Activated CD8-positive, alpha-beta T cell treated with anti-CD3 and anti-CD28 coated beads, Interleukin-2, amount 10 ng/mL, durations not matched to agents 7 days and 5 days (primary cell): ENCODE data around the gene ALCAM. TPM values are rescaled to one million over a fixed set of nuclear protein-coding genes. Genes with fewer than 3 reads are reported as not detected.

Experiments
- ATAC-seq: fragments of 150-1000 bp; cut with Tn5 transposase; one replicate; pipeline ENCODE4 v1.10.0; 2021; ENCODE audit warnings: moderate library complexity
- CTCF ChIA-PET: fragments of 350-600 bp; sonication (Branson Sonifier 250); formaldehyde crosslinking; loops from one replicate; lab custom pipeline; 2021; ENCODE audit warnings: antibody characterized with exemption; lab: Charles Lee
- POLR2A ChIA-PET: fragments of 350-600 bp; sonication (Branson Sonifier 250); formaldehyde crosslinking; loops from one replicate; lab custom pipeline; 2021; ENCODE audit warnings: antibody characterized with exemption; lab: Charles Lee
- DNase-seq: peaks from one replicate; pipeline ENCODE4 v3.0.0-alpha.2; 2020
- H3K27ac Mint-ChIP-seq: one replicate; pipeline ENCODE4 v1.8.0; 2021; ENCODE audit warnings: mild to moderate bottlenecking, mixed read lengths
- H3K27me3 Mint-ChIP-seq: one replicate; pipeline ENCODE4 v1.8.0; 2021; ENCODE audit warnings: low read depth, mixed read lengths
- H3K36me3 Mint-ChIP-seq: one replicate; pipeline ENCODE4 v1.8.0; 2021; ENCODE audit warnings: low read depth, mixed read lengths
- H3K4me1 Mint-ChIP-seq: one replicate; pipeline ENCODE4 v1.8.0; 2021; ENCODE audit warnings: low read depth, mixed read lengths
- H3K4me3 Mint-ChIP-seq: one replicate; pipeline ENCODE4 v1.8.0; 2021; ENCODE audit warnings: mild to moderate bottlenecking, mixed read lengths
- H3K9me3 Mint-ChIP-seq: one replicate; pipeline ENCODE4 v1.8.0; 2022; ENCODE audit warnings: mixed read lengths; ENCODE audit not compliant: insufficient read depth
- total RNA-seq, 2 experiments: library from RNA; stranded (reverse); gene quantifications; one replicate each; pipeline ENCODE4 v1.2.3, GENCODE V29; 2021

Gene ALCAM
- total RNA-seq, 2 experiments from 2014 or later: 5.1 to 5.4 TPM

GRCh38 chr3:105512061-105512460, 145.4 kb downstream of the ALCAM start:
- POLR2A ChIA-PET: no interaction called here
- H3K9me3 Mint-ChIP-seq: no peaks in the 10 kb centered on the region
- no peak overlapping the region for H3K4me3 Mint-ChIP-seq
- peaks cover 3% of the 10 kb centered on the region for H3K27me3 Mint-ChIP-seq
- DNase-seq (no peak), ATAC-seq (no peak)
- H3K27ac Mint-ChIP-seq: no peak overlapping the region
- H3K4me1 Mint-ChIP-seq: no peaks in the 10 kb centered on the region
- CTCF ChIA-PET: no interaction called here
- H3K36me3 Mint-ChIP-seq: no peaks in the 10 kb centered on the region

DNA sequence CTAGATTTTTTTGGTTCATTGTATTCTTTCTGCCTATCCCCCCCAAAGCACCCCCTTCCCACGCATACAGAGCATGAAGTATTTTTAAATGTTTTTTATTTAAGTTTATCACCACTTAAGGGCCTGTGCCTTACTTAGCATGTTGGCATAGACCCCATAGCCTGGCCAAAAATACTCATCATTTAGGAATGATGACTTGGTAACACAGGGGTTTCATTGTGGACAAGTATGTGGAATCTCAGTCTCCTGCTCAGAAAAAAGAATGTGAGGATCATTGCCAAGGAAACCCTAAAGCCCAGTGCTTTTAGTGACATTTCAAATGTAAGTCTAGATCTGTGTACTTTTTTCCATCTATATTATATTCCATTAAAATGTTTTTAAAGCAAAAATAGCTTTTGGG, 146.3 kb downstream of the ALCAM start:
- CTCF ChIA-PET: no interaction called here

GRCh38 chr3:105513886-105514285, 147.2 kb downstream of the ALCAM start:
- CTCF ChIA-PET: no interaction called here
- no peak overlapping the region for H3K27ac Mint-ChIP-seq
- H3K4me1 Mint-ChIP-seq: peaks cover 3% of the 10 kb centered on the region
- no peaks in the 10 kb centered on the region for H3K36me3 Mint-ChIP-seq
- DNase-seq: no peak
- no peak for ATAC-seq
- H3K27me3 Mint-ChIP-seq: peaks cover 3% of the 10 kb centered on the region
- no peaks in the 10 kb centered on the region for H3K9me3 Mint-ChIP-seq
- POLR2A ChIA-PET: no interaction called here
- H3K4me3 Mint-ChIP-seq: no peak overlapping the region

More for the DNA sequence above, 146.3 kb downstream of the ALCAM start:
- DNase-seq (no peak), ATAC-seq (no peak)
- H3K9me3 Mint-ChIP-seq: no peaks in the 10 kb centered on the region
- H3K4me1 Mint-ChIP-seq: no peaks in the 10 kb centered on the region
- no peak overlapping the region for H3K4me3 Mint-ChIP-seq
- H3K27me3 Mint-ChIP-seq: peaks cover 3% of the 10 kb centered on the region
- H3K27ac Mint-ChIP-seq: no peak overlapping the region
- no peaks in the 10 kb centered on the region for H3K36me3 Mint-ChIP-seq
- POLR2A ChIA-PET: no interaction called here

DNA sequence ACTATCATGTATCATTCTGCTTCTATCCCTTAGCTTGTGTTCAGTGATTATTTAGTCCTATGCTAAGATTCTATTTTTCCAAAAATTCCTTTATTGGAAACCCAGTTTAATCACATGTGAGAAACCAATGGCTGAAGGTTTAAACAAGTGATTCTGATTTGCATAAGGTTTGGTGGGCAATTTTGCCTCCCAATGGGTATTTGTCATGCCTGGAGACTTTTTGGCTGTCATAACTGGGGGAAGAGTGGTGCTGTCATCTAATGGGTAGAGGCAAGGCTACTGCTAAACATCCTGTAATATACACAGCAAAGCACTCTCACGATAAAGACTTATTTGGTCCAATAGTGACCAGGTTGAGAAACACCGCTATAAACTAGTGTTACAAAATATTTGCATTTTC, 148.7 kb downstream of the ALCAM start:
- DNase-seq (no peak), ATAC-seq (no peak)
- POLR2A ChIA-PET: no interaction called here
- Mint-ChIP-seq H3K27ac (no peak overlapping the region), H3K9me3 (no peaks in the 10 kb centered on the region), H3K4me1 (peaks cover 3% of the 10 kb centered on the region), H3K4me3 (no peak overlapping the region), H3K27me3 (no peaks in the 10 kb centered on the region), H3K36me3 (no peaks in the 10 kb centered on the region)
- CTCF ChIA-PET: no interaction called here

DNA sequence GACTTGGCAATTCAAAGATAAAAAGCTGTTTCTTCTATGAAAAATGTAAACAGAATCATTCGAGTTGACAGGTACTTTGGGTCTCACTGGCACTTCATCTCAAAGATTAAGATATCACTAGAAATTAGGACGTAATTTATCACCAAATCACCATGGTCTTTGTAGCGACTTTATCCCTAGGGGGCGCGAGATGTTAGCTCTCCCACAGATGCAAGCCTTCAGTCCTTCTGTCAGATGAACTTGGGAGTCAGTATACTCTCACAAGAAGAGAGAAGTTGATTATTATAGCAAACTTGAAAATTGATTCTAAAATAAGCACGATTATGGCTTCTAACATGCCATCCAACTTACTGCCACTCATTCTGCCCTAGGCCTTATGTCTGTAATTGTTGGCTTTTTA, 150.3 kb downstream of the ALCAM start:
- peaks cover 3% of the 10 kb centered on the region for H3K4me1 Mint-ChIP-seq
- ChIA-PET POLR2A (no interaction called here), CTCF (interaction anchor here (1.1 to 1.6 kb wide), 5 partner anchors 9 to 920 kb away, joined by 3 to 11 read pairs (median 4); no protein-coding TSS in a partner anchor)
- DNase-seq (no peak), ATAC-seq (no peak)
- no peak overlapping the region for H3K27ac Mint-ChIP-seq
- no peaks in the 10 kb centered on the region for H3K9me3 Mint-ChIP-seq
- H3K4me3 Mint-ChIP-seq: no peak overlapping the region
- no peaks in the 10 kb centered on the region for H3K27me3 Mint-ChIP-seq
- no peaks in the 10 kb centered on the region for H3K36me3 Mint-ChIP-seq

DNA sequence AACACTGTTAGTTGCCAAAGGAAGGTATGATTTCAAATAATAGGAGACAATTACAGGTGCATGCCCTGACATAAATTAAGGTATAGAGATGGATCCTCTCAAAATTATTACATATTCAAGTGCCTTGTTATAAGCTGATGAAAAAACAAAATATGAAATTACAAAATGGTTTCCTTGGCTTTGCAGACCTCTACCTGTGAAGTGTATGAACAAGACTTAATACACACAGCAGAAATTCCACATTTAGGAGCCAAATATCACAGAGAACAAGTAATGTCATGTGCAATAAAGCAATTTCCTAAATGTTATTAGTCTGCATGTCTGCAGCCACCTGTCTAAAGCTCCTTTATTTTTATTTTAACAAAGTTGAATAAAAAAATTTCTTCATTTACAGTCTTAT, 151.5 kb downstream of the ALCAM start:
- H3K36me3 Mint-ChIP-seq: no peaks in the 10 kb centered on the region
- ATAC-seq: no peak
- no peak overlapping the region for H3K27ac Mint-ChIP-seq
- ChIA-PET POLR2A (no interaction called here), CTCF (interaction anchor here (0.7 to 1.6 kb wide), 7 partner anchors 8 to 1092 kb away, joined by 3 to 11 read pairs (median 4); no protein-coding TSS in a partner anchor)
- no peaks in the 10 kb centered on the region for H3K27me3 Mint-ChIP-seq
- H3K4me1 Mint-ChIP-seq: peaks cover 3% of the 10 kb centered on the region
- H3K4me3 Mint-ChIP-seq: no peak overlapping the region
- no peaks in the 10 kb centered on the region for H3K9me3 Mint-ChIP-seq
- DNase-seq: no peak

- Mint-ChIP-seq H3K27me3 (no peaks in the 10 kb centered on the region), H3K36me3 (no peaks in the 10 kb centered on the region), H3K4me1 (peaks cover 3% of the 10 kb centered on the region), H3K9me3 (no peaks in the 10 kb centered on the region), H3K27ac (no peak overlapping the region), H3K4me3 (no peak overlapping the region)
- ATAC-seq (peak; percentile 69), DNase-seq (peak; percentile 44)
- CTCF ChIA-PET: interaction anchor here (1.0 to 1.6 kb wide), 6 partner anchors 8 to 1091 kb away, joined by 4 to 11 read pairs (median 4); no protein-coding TSS in a partner anchor
- POLR2A ChIA-PET: no interaction called here
Measured at GRCh38 chr3:105518806-105519418, 152.2 kb downstream of the ALCAM start.

- Mint-ChIP-seq H3K4me1 (peaks cover 3% of the 10 kb centered on the region), H3K27ac (no peak overlapping the region), H3K9me3 (no peaks in the 10 kb centered on the region), H3K27me3 (no peaks in the 10 kb centered on the region), H3K4me3 (no peak overlapping the region), H3K36me3 (no peaks in the 10 kb centered on the region)
- ATAC-seq (no peak), DNase-seq (no peak)
- POLR2A ChIA-PET: no interaction called here
- CTCF ChIA-PET: no interaction called here
Measured at GRCh38 chr3:105521770-105522169, 155.1 kb downstream of the ALCAM start.

DNA sequence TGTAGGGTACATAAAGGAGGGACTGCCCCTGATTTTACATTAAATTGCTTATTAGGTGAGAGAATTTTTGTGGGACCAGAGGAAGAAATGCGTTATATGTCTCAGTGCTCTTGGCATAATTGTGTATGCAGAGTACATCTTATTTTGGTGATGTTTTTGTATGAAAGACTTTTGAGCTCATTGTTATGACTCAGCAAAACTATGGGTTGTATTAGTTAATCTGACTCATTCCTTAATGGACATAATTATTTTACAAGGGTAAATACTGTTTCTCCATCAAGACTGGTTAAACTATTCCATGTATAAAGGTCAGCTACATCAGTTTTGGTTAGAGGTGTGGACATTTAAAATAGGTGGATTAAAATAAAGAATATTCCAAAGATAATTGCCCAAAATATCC, 156.8 kb downstream of the ALCAM start:
- H3K27ac Mint-ChIP-seq: no peak overlapping the region

GRCh38 chr3:105525531-105525930, 158.8 kb downstream of the ALCAM start:
- ChIA-PET CTCF (interaction anchor here (2.0 kb wide), 1 partner anchor 8 kb away, joined by 6 read pairs; no protein-coding TSS in a partner anchor), POLR2A (no interaction called here)
- Mint-ChIP-seq H3K4me1 (no peaks in the 10 kb centered on the region), H3K4me3 (no peak overlapping the region), H3K27ac (no peak overlapping the region), H3K27me3 (no peaks in the 10 kb centered on the region), H3K9me3 (no peaks in the 10 kb centered on the region), H3K36me3 (no peaks in the 10 kb centered on the region)
- no peak for DNase-seq
- ATAC-seq: no peak

More for the DNA sequence above, 156.8 kb downstream of the ALCAM start:
- ChIA-PET CTCF (no interaction called here), POLR2A (no interaction called here)
- Mint-ChIP-seq H3K4me1 (peaks cover 3% of the 10 kb centered on the region), H3K4me3 (no peak overlapping the region), H3K9me3 (no peaks in the 10 kb centered on the region), H3K36me3 (no peaks in the 10 kb centered on the region), H3K27me3 (no peaks in the 10 kb centered on the region)
- DNase-seq (no peak), ATAC-seq (no peak)

DNA sequence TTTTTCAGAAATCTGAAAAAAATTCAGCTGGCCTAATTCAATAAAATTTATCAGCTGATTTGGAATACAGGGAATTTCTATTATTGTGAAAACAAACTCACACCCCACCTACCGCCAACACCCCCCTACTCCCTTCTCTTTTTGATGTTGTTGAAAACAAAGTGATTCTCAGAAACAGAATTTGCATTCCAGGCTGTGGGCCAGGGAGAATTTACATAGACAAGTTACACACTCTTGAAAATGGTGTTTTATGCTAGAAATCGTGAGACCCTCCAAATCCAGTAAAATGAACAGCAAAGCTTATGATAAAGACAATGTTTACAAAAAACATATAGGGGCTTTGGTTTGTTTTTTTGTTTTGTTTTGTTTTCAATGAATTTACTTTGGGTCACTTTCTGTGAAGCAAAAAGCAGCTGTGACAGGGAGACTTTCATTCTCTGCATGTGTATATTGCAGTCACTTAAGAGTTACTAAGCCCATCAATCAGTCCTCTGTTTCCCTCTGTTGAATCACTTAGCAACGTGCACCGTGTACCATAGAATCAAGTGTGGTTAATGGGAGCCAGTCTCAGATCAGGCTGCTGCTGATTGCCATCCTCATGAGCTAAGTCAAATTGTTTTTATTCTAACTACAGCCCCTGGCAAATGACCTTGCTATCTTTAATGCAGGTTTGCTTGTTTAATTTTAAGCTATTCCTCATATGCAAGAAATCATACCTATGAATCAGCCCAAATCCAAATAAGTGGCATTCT, 159.8 kb downstream of the ALCAM start:
- CTCF ChIA-PET: interaction anchor here (1.0 to 2.0 kb wide), 4 partner anchors 7 to 13 kb away, joined by 3 to 6 read pairs (median 4); no protein-coding TSS in a partner anchor
- DNase-seq: no peak
- Mint-ChIP-seq H3K9me3 (no peaks in the 10 kb centered on the region), H3K27ac (no peak overlapping the region), H3K4me3 (no peak overlapping the region), H3K36me3 (no peaks in the 10 kb centered on the region), H3K4me1 (no peaks in the 10 kb centered on the region), H3K27me3 (no peaks in the 10 kb centered on the region)
- POLR2A ChIA-PET: no interaction called here
- no peak for ATAC-seq

DNA sequence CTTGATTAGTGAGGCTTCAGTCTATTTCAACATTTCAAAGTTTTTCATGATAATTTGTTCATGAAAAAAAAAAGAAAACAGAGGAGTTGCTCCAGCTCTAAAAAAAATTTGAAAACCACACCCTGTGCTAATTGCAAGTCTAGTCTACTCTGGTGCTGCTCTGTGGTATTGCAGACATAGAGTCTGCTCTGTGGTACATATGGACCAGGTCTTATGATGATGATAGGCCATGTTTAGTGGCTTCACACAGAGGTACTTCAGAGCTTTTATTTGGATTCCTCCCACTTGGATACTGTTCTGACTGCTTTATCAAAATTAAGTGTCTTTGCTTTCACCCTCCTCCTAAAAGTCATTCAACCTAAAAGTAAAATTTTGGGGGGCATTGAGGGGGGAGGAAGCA, 160.8 kb downstream of the ALCAM start:
- POLR2A ChIA-PET: no interaction called here
- ATAC-seq: no peak
- H3K9me3 Mint-ChIP-seq: no peaks in the 10 kb centered on the region

More for the DNA sequence above, 160.8 kb downstream of the ALCAM start:
- CTCF ChIA-PET: interaction anchor here (0.6 to 2.0 kb wide), 3 partner anchors 8 to 139 kb away, joined by 3 to 6 read pairs (median 4); no protein-coding TSS in a partner anchor
- Mint-ChIP-seq H3K27ac (no peak overlapping the region), H3K4me3 (no peak overlapping the region), H3K27me3 (no peaks in the 10 kb centered on the region), H3K4me1 (no peaks in the 10 kb centered on the region), H3K36me3 (no peaks in the 10 kb centered on the region)
- DNase-seq: no peak
